Activated CD8-positive, alpha-beta T cell treated with anti-CD3 and anti-CD28 coated beads for 36 hours (primary cell): ENCODE results near the gene PIWIL4. TPM values are rescaled to one million over a fixed set of nuclear protein-coding genes. Genes with fewer than 3 reads are reported as not detected.
"Not testable (repeated sequence)": the region's sequence is repeated elsewhere in the genome, so short reads cannot be mapped to it uniquely, and the experiment has no call there.

Source experiments
- ATAC-seq: fragments of 200-7000 bp; cut with Tn5 transposase; one replicate; pipeline ENCODE4 v1.10.0; 2021; ENCODE audit warnings: mild to moderate bottlenecking, moderate library complexity
- CTCF ChIA-PET: fragments of 350-600 bp; sonication (Branson Sonifier 250); formaldehyde crosslinking; loops from one replicate; lab custom pipeline; 2021; ENCODE audit warnings: antibody characterized with exemption; lab: Charles Lee
- POLR2A ChIA-PET: fragments of 350-600 bp; sonication (Branson Sonifier 250); formaldehyde crosslinking; loops from one replicate; lab custom pipeline; 2021; ENCODE audit warnings: antibody characterized with exemption; lab: Charles Lee
- DNase-seq: peaks from one replicate; pipeline ENCODE4 v3.0.0-alpha.2; 2020
- H3K27ac Mint-ChIP-seq: one replicate; pipeline ENCODE4 v1.8.0; 2021; ENCODE audit warnings: mild to moderate bottlenecking, mixed read lengths
- H3K27me3 Mint-ChIP-seq: one replicate; pipeline ENCODE4 v1.8.0; 2021; ENCODE audit warnings: mixed read lengths
- H3K36me3 Mint-ChIP-seq: one replicate; pipeline ENCODE4 v1.8.0; 2021; ENCODE audit warnings: low read depth, mixed read lengths
- H3K4me1 Mint-ChIP-seq: one replicate; pipeline ENCODE4 v1.8.0; 2021; ENCODE audit warnings: low read depth, mixed read lengths
- H3K4me3 Mint-ChIP-seq: one replicate; pipeline ENCODE4 v1.8.0; 2021; ENCODE audit warnings: mild to moderate bottlenecking, moderate library complexity, mixed read lengths
- H3K9me3 Mint-ChIP-seq: one replicate; pipeline ENCODE4 v1.8.0; 2021; ENCODE audit warnings: mixed read lengths
- intact Hi-C: fragments of 100-400 bp; cut with micrococcal nuclease; formaldehyde crosslinking; loops from one replicate; pipeline ENCODE4 v1.10.0; 2022
- total RNA-seq, 2 experiments: library from RNA; stranded (reverse); gene quantifications; one replicate each; pipeline ENCODE4 v1.2.3, GENCODE V29; 2021
- TF ChIP-seq, protein P1 (sequence below): fragments of 200-600 bp; IDR thresholded peaks from one replicate; pipeline ENCODE4 v1.8.0; 2022; ENCODE audit warnings: antibody characterized with exemption, mild to moderate bottlenecking

The PIWIL4 gene
- total RNA-seq, 2 experiments from 2014 or later, result 0.36 to 0.50 TPM

GRCh38 chr11:94546886-94547285 is 20.3 kb upstream of the PIWIL4 start:
- Mint-ChIP-seq H3K4me3 (peak overlapping the region; percentile 38), H3K36me3 (peaks cover 14% of the 10 kb centered on the region), H3K4me1 (peaks cover 45% of the 10 kb centered on the region), H3K27ac (peak overlapping the region; percentile 4), H3K27me3 (no peaks in the 10 kb centered on the region), H3K9me3 (no peaks in the 10 kb centered on the region)
- ATAC-seq, result no peak
- TF ChIP-seq, protein P1, sequence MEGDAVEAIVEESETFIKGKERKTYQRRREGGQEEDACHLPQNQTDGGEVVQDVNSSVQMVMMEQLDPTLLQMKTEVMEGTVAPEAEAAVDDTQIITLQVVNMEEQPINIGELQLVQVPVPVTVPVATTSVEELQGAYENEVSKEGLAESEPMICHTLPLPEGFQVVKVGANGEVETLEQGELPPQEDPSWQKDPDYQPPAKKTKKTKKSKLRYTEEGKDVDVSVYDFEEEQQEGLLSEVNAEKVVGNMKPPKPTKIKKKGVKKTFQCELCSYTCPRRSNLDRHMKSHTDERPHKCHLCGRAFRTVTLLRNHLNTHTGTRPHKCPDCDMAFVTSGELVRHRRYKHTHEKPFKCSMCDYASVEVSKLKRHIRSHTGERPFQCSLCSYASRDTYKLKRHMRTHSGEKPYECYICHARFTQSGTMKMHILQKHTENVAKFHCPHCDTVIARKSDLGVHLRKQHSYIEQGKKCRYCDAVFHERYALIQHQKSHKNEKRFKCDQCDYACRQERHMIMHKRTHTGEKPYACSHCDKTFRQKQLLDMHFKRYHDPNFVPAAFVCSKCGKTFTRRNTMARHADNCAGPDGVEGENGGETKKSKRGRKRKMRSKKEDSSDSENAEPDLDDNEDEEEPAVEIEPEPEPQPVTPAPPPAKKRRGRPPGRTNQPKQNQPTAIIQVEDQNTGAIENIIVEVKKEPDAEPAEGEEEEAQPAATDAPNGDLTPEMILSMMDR, result no peak
- ChIA-PET CTCF (interaction anchor here (0.7 to 1.8 kb wide), 4 partner anchors 27 to 200 kb away, joined by 3 to 7 read pairs (median 3); partner anchors contain the start of gene C11orf97), POLR2A (no interaction called here)
- DNase-seq, result no peak
- intact Hi-C loops, result no loop called here

DNA sequence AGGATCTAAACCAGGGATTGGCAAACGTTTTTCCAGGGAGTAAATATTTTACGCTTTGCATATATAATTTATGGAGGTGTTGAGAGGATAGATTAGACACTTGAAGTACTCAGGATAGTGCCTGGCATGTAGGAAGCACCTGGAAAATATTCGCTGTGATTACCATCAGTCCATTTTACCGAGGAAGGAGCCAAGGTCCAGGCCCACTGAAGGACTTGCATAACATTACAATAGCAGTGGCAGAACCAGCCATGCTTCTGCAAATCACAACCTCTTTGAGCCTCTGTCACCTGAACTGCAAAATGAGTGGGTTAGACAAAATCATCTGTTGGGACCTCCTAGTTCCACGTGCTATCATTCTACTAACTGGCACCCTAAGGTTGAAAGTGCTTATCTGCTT is 18.0 kb upstream of the PIWIL4 start:
- CTCF ChIA-PET, result no interaction called here
- POLR2A ChIA-PET, result no interaction called here
- Mint-ChIP-seq H3K27me3 (no peaks in the 10 kb centered on the region), H3K9me3 (no peaks in the 10 kb centered on the region), H3K36me3 (peaks cover 14% of the 10 kb centered on the region), H3K4me3 (no peak overlapping the region), H3K4me1 (peaks cover 37% of the 10 kb centered on the region), H3K27ac (no peak overlapping the region)
- ATAC-seq (no peak), DNase-seq (no peak)
- TF ChIP-seq, protein P1, result no peak
- intact Hi-C loops, result no loop called here

GRCh38 chr11:94550513-94550912 is 16.7 kb upstream of the PIWIL4 start:
- TF ChIP-seq, protein P1, result no peak
- intact Hi-C loops, result no loop called here
- ChIA-PET CTCF (no interaction called here), POLR2A (no interaction called here)
- ATAC-seq, result no peak
- Mint-ChIP-seq H3K27me3 (no peaks in the 10 kb centered on the region), H3K4me3 (no peak overlapping the region), H3K27ac (no peak overlapping the region), H3K36me3 (peaks cover 11% of the 10 kb centered on the region), H3K9me3 (no peaks in the 10 kb centered on the region), H3K4me1 (peaks cover 33% of the 10 kb centered on the region)
- no peak for DNase-seq

- Mint-ChIP-seq H3K36me3 (no peaks in the 10 kb centered on the region), H3K27me3 (no peaks in the 10 kb centered on the region), H3K27ac (no peak overlapping the region), H3K4me1 (peaks cover 10% of the 10 kb centered on the region), H3K9me3 (no peaks in the 10 kb centered on the region), H3K4me3 (no peak overlapping the region)
- DNase-seq (no peak), ATAC-seq (no peak)
- POLR2A ChIA-PET, result no interaction called here
- CTCF ChIA-PET, result interaction anchor here (0.9 kb wide), 1 partner anchor 70 kb away, joined by 3 read pairs; no protein-coding TSS in a partner anchor
- intact Hi-C loops, result no loop called here
- TF ChIP-seq, protein P1, result no peak
These were observed 13.2 kb upstream of the PIWIL4 start for GRCh38 chr11:94553938-94554337.

DNA sequence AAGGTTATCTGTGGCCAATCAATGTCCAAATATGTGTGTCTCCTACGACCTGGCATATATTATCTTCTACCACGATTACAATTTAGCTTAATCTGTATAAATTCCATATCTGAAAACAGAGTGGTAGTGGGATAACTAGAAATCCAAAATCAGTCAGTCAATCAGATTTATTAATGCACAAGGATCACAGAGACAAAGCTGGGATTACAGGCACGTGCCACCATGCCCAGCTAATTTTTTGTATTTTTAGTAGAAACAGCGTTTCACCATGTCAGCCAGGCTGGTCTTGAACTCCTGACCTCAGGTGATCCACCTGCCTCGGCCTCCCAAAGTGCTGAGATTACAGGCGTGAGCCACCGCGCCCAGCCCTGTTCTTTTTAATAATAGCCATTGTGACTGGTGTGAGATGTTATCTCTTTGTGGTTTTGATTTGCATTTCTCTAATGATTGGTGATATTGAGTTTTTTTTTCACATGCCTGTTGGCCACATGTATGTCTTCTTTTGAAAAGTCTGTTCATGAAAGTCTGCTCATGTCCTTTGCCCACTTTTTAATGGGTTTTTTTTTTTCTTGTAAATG is 11.3 kb upstream of the PIWIL4 start:
- ATAC-seq, H3K27ac Mint-ChIP-seq, H3K9me3 Mint-ChIP-seq, DNase-seq, intact Hi-C loops, H3K27me3 Mint-ChIP-seq, H3K4me3 Mint-ChIP-seq, H3K4me1 Mint-ChIP-seq, H3K36me3 Mint-ChIP-seq: not testable (repeated sequence)
- CTCF ChIA-PET, result interaction anchor here (1.5 kb wide), 1 partner anchor 10 kb away, joined by 4 read pairs; no protein-coding TSS in a partner anchor
- POLR2A ChIA-PET, result interaction anchor here (0.6 to 0.9 kb wide), 2 partner anchors 125 to 512 kb away, joined by 3 to 4 read pairs; no protein-coding TSS in a partner anchor
